IMR-90 (cell line): ENCODE measurements around the gene ALK. TPM values are rescaled to one million over a fixed set of nuclear protein-coding genes. Genes with fewer than 3 reads are reported as not detected.

ENCODE experiments used
- ATAC-seq: fragments of 200-7000 bp; cut with Tn5 transposase; 2 replicates; pipeline ENCODE4 v1.9.1; 2020; ENCODE audit warnings: low read depth, mild to moderate bottlenecking, moderate library complexity
- BruUV-seq: library from RNA; stranded (reverse); fragments of 400-500 nt; replicated peaks from 2 replicates; lab custom pipeline; 2021; lab: Mats Ljungman, UMichigan
- CTCF ChIA-PET: fragments of 300-600 bp; formaldehyde crosslinking; extraction: SDS; loops from one replicate; lab custom pipeline; 2021; ENCODE audit warnings: antibody characterized with exemption; lab: Yijun Ruan, JAX
- POLR2A ChIA-PET: fragments of 300-600 bp; sonication (Branson Sonifier 250); formaldehyde crosslinking; loops from one replicate; lab custom pipeline; 2022; ENCODE audit warnings: antibody characterized with exemption; ENCODE audit not compliant: unreplicated experiment; lab: Charles Lee
- DNase-seq: peaks from one replicate; pipeline ENCODE4 v3.0.0; 2013
- H2AFZ ChIP-seq: replicated peaks from 2 replicates; pipeline ENCODE3; 2013; ENCODE audit warnings: low read length, mild to moderate bottlenecking; ENCODE audit not compliant: poor library complexity
- H2AK5ac ChIP-seq: 2 replicates; pipeline ENCODE4 v1.6.1; 2013; ENCODE audit warnings: low read depth, low read length, inconsistent platforms
- H2AK9ac ChIP-seq: replicated peaks from 2 replicates; pipeline ENCODE3; 2013; ENCODE audit warnings: mild to moderate bottlenecking, low read depth, low read length, moderate library complexity; ENCODE audit not compliant: poor library complexity
- H2BK120ac ChIP-seq: 2 replicates; pipeline ENCODE4 v1.6.1; 2013; ENCODE audit warnings: low read depth, low read length, inconsistent platforms
- H2BK15ac ChIP-seq: 3 replicates; pipeline ENCODE4 v1.6.1; 2013; ENCODE audit warnings: low read depth, low read length, inconsistent platforms
- H2BK20ac ChIP-seq: 2 replicates; pipeline ENCODE4 v1.6.1; 2013; ENCODE audit warnings: low read depth, mild to moderate bottlenecking, inconsistent platforms, low read length, moderate library complexity
- H2BK5ac ChIP-seq: 2 replicates; pipeline ENCODE4 v1.6.1; 2013; ENCODE audit warnings: mild to moderate bottlenecking, low read depth, low read length, inconsistent platforms; ENCODE audit not compliant: poor library complexity, severe bottlenecking
- H3K14ac ChIP-seq: replicated peaks from 2 replicates; pipeline ENCODE4 v1.6.1; 2013; ENCODE audit warnings: low read depth, low read length, inconsistent platforms
- H3K18ac ChIP-seq: 2 replicates; pipeline ENCODE4 v1.6.1; 2013; ENCODE audit warnings: low read depth, low read length, control low read depth
- H3K23ac ChIP-seq: 2 replicates; pipeline ENCODE4 v1.6.1; 2013; ENCODE audit warnings: low read depth, low read length, inconsistent platforms
- H3K27ac ChIP-seq: 2 replicates; pipeline ENCODE4 v1.5.1; 2013; ENCODE audit warnings: mild to moderate bottlenecking, control low read depth, low read length; ENCODE audit not compliant: insufficient read depth
- H3K27me3 ChIP-seq: 2 replicates; pipeline ENCODE4 v1.6.1; 2013; ENCODE audit warnings: low read length; ENCODE audit not compliant: control insufficient read depth, insufficient read depth
- H3K36me3 ChIP-seq: 2 replicates; pipeline ENCODE4 v1.6.1; 2013; ENCODE audit warnings: low read length, mixed read lengths; ENCODE audit not compliant: control insufficient read depth, insufficient read depth
- H3K4ac ChIP-seq: 2 replicates; pipeline ENCODE4 v1.6.1; 2013; ENCODE audit warnings: low read depth, low read length, inconsistent platforms
- H3K4me1 ChIP-seq: 2 replicates; pipeline ENCODE4 v1.6.1; 2013; ENCODE audit warnings: low read length, mixed read lengths; ENCODE audit not compliant: control insufficient read depth, insufficient read depth
- H3K4me2 ChIP-seq: 2 replicates; pipeline ENCODE4 v1.6.1; 2013; ENCODE audit warnings: low read depth, mild to moderate bottlenecking, control low read depth, low read length, moderate library complexity
- H3K4me3 ChIP-seq: 2 replicates; pipeline ENCODE4 v1.5.1; 2013; ENCODE audit warnings: low read depth, mild to moderate bottlenecking, control low read depth, low read length, moderate library complexity; ENCODE audit not compliant: insufficient read depth
- H3K56ac ChIP-seq: 2 replicates; pipeline ENCODE4 v1.6.1; 2013; ENCODE audit warnings: low read length, inconsistent platforms; ENCODE audit not compliant: insufficient read depth; ENCODE audit errors: extremely low read depth
- H3K79me1 ChIP-seq, 2 experiments: 2 replicates each; pipeline ENCODE4 v1.6.1; 2013; ENCODE audit warnings: low read length in 2 of 2, inconsistent platforms in 1 of 2, low read depth in 1 of 2
- H3K9ac ChIP-seq: 2 replicates; pipeline ENCODE4 v1.6.1; 2013; ENCODE audit warnings: low read depth, low read length, control low read depth
- H3K9me1 ChIP-seq: 2 replicates; pipeline ENCODE4 v1.6.1; 2013; ENCODE audit warnings: low read length, inconsistent platforms; ENCODE audit not compliant: insufficient read depth
- H3K9me3 ChIP-seq: 2 replicates; pipeline ENCODE4 v1.6.1; 2013; ENCODE audit warnings: low read length; ENCODE audit not compliant: control insufficient read depth, insufficient read depth
- H4K20me1 ChIP-seq: 2 replicates; pipeline ENCODE4 v1.6.1; 2013; ENCODE audit warnings: low read length, inconsistent platforms; ENCODE audit not compliant: insufficient read depth
- H4K5ac ChIP-seq: 2 replicates; pipeline ENCODE4 v1.6.1; 2013; ENCODE audit warnings: mild to moderate bottlenecking, low read depth, low read length, control low read depth
- H4K8ac ChIP-seq, 2 experiments: 2 replicates each; pipeline ENCODE4 v1.6.1; 2013; ENCODE audit warnings: low read depth in 2 of 2, low read length in 2 of 2, control low read depth in 1 of 2, inconsistent platforms in 1 of 2
- H4K91ac ChIP-seq: 2 replicates; pipeline ENCODE4 v1.6.1; 2013; ENCODE audit warnings: low read depth, low read length, inconsistent platforms; ENCODE audit not compliant: insufficient read depth
- FOS ChIP-seq: fragments of 150-350 bp; IDR thresholded peaks from 2 replicates; pipeline ENCODE4 v1.6.1; 2016; ENCODE audit warnings: low read depth, low read length
- MAZ ChIP-seq: IDR thresholded peaks from 2 replicates; pipeline ENCODE4 v1.6.1; 2012; ENCODE audit warnings: low read depth, mild to moderate bottlenecking, low read length, improper control_type of control experiment, moderate library complexity, borderline replicate concordance
- SMC3 ChIP-seq: fragments of 150-350 bp; IDR thresholded peaks from 2 replicates; pipeline ENCODE4 v1.6.1; 2016; ENCODE audit warnings: low read depth, mild to moderate bottlenecking, antibody characterized with exemption, low read length, moderate library complexity
- WGBS, 2 experiments: methylation state at CpG; one replicate each; pipeline versions ENCODE4 v1.1.5 to v1.1.7; 2013; ENCODE audit warnings: missing lambda C conversion rate in 2 of 2; ENCODE audit not compliant: insufficient read length in 1 of 2; ENCODE audit errors: extremely low coverage in 2 of 2; 5-methylcytosine and 5-hydroxymethylcytosine counted together
- dilution Hi-C: fragments of 300-500 bp; cut with HindIII; formaldehyde crosslinking; loops from one replicate; pipeline ENCODE4 v1.14.3; 2018; ENCODE audit warnings: low sequenced_read_pairs; ENCODE audit not compliant: unreplicated experiment
- in situ Hi-C: fragments of 300-500 bp; cut with MboI; formaldehyde crosslinking; loops from 3 replicates; pipeline ENCODE4 v1.14.3; 2019; ENCODE audit warnings: low sequenced_read_pairs, inconsistent platforms, mixed read lengths
- intact Hi-C: fragments of 100-400 bp; cut with micrococcal nuclease; formaldehyde crosslinking; loops from 2 replicates; pipeline ENCODE4 v1.10.0; 2022
- polyA plus RNA-seq, 3 experiments: library from polyadenylated mRNA; depleted of rRNA; stranded (reverse); fragments of >200 nt; gene quantifications; 2 replicates each; pipeline ENCODE4 v1.2.3, GENCODE V29; 2012; ENCODE audit warnings: low replicate concordance in 1 of 3
- total RNA-seq: library from RNA; depleted of rRNA; stranded (reverse); fragments of >200 nt; gene quantifications from 2 replicates; pipeline ENCODE4 v1.2.3, GENCODE V29; 2012

ALK gene
- total and polyA plus RNA-seq, 2 of the 4 experiments (the other 2 are of a cell fraction) = not detected

- H3K27ac ChIP-seq = no peak overlapping the region
- H2AFZ ChIP-seq = no peak overlapping the region
- no peak overlapping the region for H2AK5ac ChIP-seq
- ChIA-PET CTCF (interaction anchor here (1.0 to 1.5 kb wide), 2 partner anchors 8 to 9 kb away, joined by 3 to 5 read pairs; no protein-coding TSS in a partner anchor), POLR2A (no interaction called here)
- no peaks in the 10 kb centered on the region for H3K79me1 ChIP-seq
- BruUV-seq = no TSS peak
- H2BK5ac ChIP-seq = no peak overlapping the region
- H3K4me3 ChIP-seq = no peak overlapping the region
- H2BK120ac ChIP-seq = no peak overlapping the region
- no peaks in the 10 kb centered on the region for H3K27me3 ChIP-seq
- H3K23ac ChIP-seq = no peak overlapping the region
- H3K9me3 ChIP-seq = no peaks in the 10 kb centered on the region
- no peaks in the 10 kb centered on the region for H3K4me1 ChIP-seq
- intact Hi-C loops = no loop called here
- H2BK15ac ChIP-seq = no peak overlapping the region
- no peak overlapping the region for H3K4me2 ChIP-seq
- H4K5ac ChIP-seq = no peak overlapping the region
- TF ChIP-seq SMC3 (no peak), FOS (no peak), MAZ (no peak)
- in situ Hi-C loops = no loop called here
- no peak overlapping the region for H3K18ac ChIP-seq
- H3K56ac ChIP-seq = no peak overlapping the region
- H3K9ac ChIP-seq = no peak overlapping the region
- dilution Hi-C loops = no loop called here
- H3K9me1 ChIP-seq = no peaks in the 10 kb centered on the region; the same call in 1 of the 2 replicates
- H4K20me1 ChIP-seq = no peaks in the 10 kb centered on the region
- no peaks in the 10 kb centered on the region for H3K36me3 ChIP-seq
- no peak overlapping the region for H3K4ac ChIP-seq
- no peak overlapping the region for H3K14ac ChIP-seq
- no peak overlapping the region for H4K91ac ChIP-seq
- DNase-seq (no peak), ATAC-seq (no peak)
- H4K8ac ChIP-seq = no peak overlapping the region
- H2AK9ac ChIP-seq = no peak overlapping the region
- H2BK20ac ChIP-seq = no peak overlapping the region
- no CpG with 5 or more reads among the region's 1 CpG for WGBS, 2 experiments
These were observed 10.4 kb upstream of the ALK start for GRCh38 chr2:29931818-29932217.
